Choroid plexus epithelial cell (primary cell): Measurements from ENCODE around the gene GPR157.

Source experiments
- DNase-seq: peaks from one replicate; pipeline ENCODE4 v3.0.0-alpha.2; 2010; ENCODE audit warnings: low read depth
- H3K4me3 ChIP-seq: 2 replicates; pipeline ENCODE4 v1.5.1; 2011; ENCODE audit warnings: low read depth, mild to moderate bottlenecking, control low read depth, low read length, moderate library complexity
- CTCF ChIP-seq: conservative IDR thresholded peaks from 2 replicates; pipeline ENCODE4 v1.5.1; 2011; ENCODE audit warnings: low read depth, mild to moderate bottlenecking, control low read depth, inconsistent platforms, low read length, moderate library complexity

Gene GPR157

GRCh38 chr1:9065213-9065751 is 63.6 kb downstream of the GPR157 start:
- TF ChIP-seq CTCF: no peak
- no peak overlapping the region for H3K4me3 ChIP-seq
- no peak for DNase-seq

GRCh38 chr1:9062846-9063245 is 66.1 kb downstream of the GPR157 start:
- no peak for TF ChIP-seq CTCF
- no peak overlapping the region for H3K4me3 ChIP-seq
- DNase-seq: peak; percentile 63

DNA sequence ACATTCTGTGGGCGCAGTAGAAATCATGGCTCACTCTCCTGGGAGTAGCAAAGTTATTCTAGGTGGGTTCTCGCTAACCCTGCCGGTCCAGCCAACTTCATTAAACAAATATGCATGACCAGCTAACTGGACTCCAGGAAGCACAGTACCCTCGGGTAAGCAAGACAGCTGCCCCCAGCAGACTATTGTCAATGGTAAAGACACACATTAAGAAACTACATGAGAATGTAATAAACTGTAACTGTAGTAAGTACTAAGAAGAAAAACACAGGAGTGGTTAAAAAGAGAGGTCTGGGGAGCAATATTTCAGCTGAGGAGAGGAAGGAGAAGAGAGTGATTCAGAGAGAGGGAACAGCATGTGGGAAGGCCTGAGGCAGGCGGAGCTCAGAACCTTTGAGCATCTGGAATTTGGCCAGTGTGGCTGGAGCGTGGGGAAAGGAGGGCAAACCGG is 66.9 kb downstream of the GPR157 start:
- TF ChIP-seq CTCF: no peak
- DNase-seq: peak; percentile 55
- no peak overlapping the region for H3K4me3 ChIP-seq

DNA sequence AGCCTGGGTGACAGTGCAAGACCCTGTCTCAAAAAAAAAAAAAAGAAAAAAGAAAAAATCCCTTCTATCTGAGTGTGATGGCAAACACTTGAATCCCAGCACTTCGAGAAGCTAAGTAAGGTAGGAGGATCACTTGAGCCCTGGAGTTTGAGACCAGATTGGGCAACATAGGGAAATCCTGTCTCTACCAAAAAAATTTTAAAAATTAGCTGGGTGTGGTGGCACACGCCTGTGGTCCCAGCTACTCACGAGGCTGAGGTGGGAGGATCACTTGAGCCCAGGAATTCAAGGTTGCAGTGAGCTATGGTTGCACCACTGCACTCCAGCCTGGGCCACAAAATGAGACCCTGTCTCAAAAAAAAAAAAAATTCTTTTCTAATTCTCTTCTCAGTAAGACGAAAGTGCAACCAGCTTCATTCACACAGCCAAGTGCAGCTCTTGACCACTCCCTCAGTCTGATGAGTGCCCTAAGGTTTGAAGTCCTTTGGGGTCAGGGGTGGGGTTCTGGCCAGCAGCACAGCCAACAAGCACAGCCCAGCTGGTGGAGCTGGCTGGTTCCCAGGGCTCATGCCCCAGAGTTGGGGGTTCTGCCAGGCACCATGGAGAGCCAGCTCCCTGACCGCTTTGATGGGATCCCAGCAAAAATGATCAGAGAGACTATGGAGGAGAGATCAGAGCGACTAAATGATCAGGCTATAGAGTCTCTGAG is 67.5 kb downstream of the GPR157 start:
- TF ChIP-seq CTCF: no peak
- DNase-seq: no peak
- no peak overlapping the region for H3K4me3 ChIP-seq

- no peak overlapping the region for H3K4me3 ChIP-seq
- DNase-seq: no peak
- TF ChIP-seq CTCF: no peak
Measured at GRCh38 chr1:9059891-9060744, 68.8 kb downstream of the GPR157 start.

DNA sequence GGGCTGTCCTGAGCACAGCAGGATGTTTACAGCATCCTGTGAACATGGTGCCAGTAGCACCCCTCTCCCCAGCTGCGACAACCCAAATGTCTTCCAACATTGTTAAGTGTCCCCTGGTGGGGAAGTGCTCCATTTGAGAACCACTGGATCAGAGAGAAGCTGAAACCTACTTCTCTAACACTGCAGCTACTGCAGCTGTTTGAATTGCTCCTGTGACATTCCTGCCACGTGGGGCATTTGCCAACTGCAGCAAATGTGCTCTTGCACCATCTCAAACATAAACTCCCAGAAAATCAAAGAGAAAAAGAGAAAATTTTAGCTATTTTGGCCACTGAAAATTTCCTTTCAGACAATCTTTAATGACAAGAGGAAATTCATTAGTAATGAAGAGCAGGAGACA is 70.4 kb downstream of the GPR157 start:
- TF ChIP-seq CTCF: peak; percentile 33
- DNase-seq: peak; percentile 31
- no peak overlapping the region for H3K4me3 ChIP-seq

GRCh38 chr1:9057851-9058250 is 71.1 kb downstream of the GPR157 start:
- TF ChIP-seq CTCF: no peak
- no peak for DNase-seq
- H3K4me3 ChIP-seq: no peak overlapping the region
